Nephron (organoid): ENCODE data around the gene SH2D7.

ENCODE experiments used
- H3K27ac Mint-ChIP-seq, 3 experiments: 2 replicates each; pipeline ENCODE4 v1.8.0; 2020; ENCODE audit warnings: mixed read lengths in 3 of 3, mild to moderate bottlenecking in 2 of 3, moderate library complexity in 1 of 3
- H3K27me3 Mint-ChIP-seq: 2 replicates; pipeline ENCODE4 v1.8.0; 2021; ENCODE audit warnings: low read depth, mild to moderate bottlenecking, moderate library complexity, mixed read lengths
- H3K36me3 Mint-ChIP-seq: 2 replicates; pipeline ENCODE4 v1.8.0; 2020; ENCODE audit warnings: low read depth, mixed read lengths
- H3K4me1 Mint-ChIP-seq: 2 replicates; pipeline ENCODE4 v1.8.0; 2020; ENCODE audit warnings: mixed read lengths
- H3K4me3 Mint-ChIP-seq, 3 experiments: 2 replicates each; pipeline ENCODE4 v1.8.0; 2020; ENCODE audit warnings: mild to moderate bottlenecking in 3 of 3, mixed read lengths in 3 of 3, moderate library complexity in 2 of 3
- H3K9me3 Mint-ChIP-seq: 2 replicates; pipeline ENCODE4 v1.8.0; 2020; ENCODE audit warnings: mixed read lengths
- TF ChIP-seq, protein P1 (sequence below), 3 experiments: fragments of 200-600 bp; sonication (generic); IDR thresholded peaks; one replicate each; pipeline ENCODE4 v1.5.0; 2021; ENCODE audit warnings: antibody characterized with exemption in 3 of 3; ENCODE audit not compliant: unreplicated experiment in 3 of 3

Gene SH2D7

DNA sequence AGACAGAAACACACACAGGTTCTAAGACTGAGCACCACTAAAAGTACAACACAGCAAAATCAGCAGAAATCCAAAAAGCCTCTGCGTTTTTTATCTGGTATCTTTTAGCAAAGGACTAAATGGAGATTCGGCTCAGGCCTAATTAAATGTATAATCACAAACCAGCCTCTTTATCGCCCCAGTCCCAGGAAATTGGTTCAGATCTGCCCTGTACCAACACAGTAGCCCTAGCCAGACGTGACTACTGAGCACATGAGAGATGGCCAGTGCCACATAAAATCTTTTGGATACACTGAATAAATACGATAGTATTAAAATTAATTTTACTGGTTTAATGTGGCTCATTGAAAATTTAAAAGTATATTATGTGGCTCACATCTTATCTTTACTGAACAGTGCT, 34.6 kb upstream of the SH2D7 start:
- H3K36me3 Mint-ChIP-seq, result no peaks in the 10 kb centered on the region
- H3K4me1 Mint-ChIP-seq, result peaks cover 69% of the 10 kb centered on the region
- H3K27me3 Mint-ChIP-seq, result no peaks in the 10 kb centered on the region
- H3K27ac Mint-ChIP-seq, result peak overlapping the region in 2 of 3 experiments; percentile 55 to 73
- H3K9me3 Mint-ChIP-seq, result no peaks in the 10 kb centered on the region
- TF ChIP-seq, protein P1, sequence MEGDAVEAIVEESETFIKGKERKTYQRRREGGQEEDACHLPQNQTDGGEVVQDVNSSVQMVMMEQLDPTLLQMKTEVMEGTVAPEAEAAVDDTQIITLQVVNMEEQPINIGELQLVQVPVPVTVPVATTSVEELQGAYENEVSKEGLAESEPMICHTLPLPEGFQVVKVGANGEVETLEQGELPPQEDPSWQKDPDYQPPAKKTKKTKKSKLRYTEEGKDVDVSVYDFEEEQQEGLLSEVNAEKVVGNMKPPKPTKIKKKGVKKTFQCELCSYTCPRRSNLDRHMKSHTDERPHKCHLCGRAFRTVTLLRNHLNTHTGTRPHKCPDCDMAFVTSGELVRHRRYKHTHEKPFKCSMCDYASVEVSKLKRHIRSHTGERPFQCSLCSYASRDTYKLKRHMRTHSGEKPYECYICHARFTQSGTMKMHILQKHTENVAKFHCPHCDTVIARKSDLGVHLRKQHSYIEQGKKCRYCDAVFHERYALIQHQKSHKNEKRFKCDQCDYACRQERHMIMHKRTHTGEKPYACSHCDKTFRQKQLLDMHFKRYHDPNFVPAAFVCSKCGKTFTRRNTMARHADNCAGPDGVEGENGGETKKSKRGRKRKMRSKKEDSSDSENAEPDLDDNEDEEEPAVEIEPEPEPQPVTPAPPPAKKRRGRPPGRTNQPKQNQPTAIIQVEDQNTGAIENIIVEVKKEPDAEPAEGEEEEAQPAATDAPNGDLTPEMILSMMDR (IDR thresholded peaks at IDR 0.05; ENCODE audit: unreplicated experiment in 3 of 3), result no peak
- no peak overlapping the region for H3K4me3 Mint-ChIP-seq

DNA sequence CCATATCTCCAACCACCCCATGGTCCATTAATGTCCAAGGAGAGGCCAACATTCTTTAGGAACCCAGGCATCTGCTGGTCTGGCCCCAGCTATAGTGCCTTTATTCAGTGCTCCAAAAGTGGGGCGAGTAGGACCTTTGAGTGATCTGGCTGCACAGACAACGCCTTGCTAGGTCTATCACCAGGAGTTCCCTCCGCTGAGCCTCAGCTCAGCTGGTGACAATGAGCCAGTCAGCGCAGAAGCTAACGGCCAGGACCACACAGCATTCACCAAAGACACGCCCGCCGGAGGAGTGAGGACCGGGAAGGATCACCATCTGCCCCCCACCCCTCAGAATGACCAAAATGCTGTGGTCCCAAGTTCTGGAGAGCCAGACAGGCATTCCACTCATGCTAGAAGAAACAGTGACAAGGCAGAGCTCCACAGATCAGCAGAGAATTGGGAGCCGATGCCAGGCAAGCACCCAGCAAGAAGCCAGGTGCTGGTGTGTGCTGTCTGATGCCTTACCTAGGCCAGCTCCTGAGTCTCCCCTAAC, 33.9 kb upstream of the SH2D7 start:
- Mint-ChIP-seq H3K9me3 (no peaks in the 10 kb centered on the region), H3K4me3 (no peak overlapping the region), H3K36me3 (no peaks in the 10 kb centered on the region), H3K27ac (peak overlapping the region in 2 of 3 experiments; percentile 73 to 77), H3K27me3 (no peaks in the 10 kb centered on the region), H3K4me1 (peaks cover 74% of the 10 kb centered on the region)
- TF ChIP-seq, protein P1 (IDR thresholded peaks at IDR 0.05; ENCODE audit: unreplicated experiment in 3 of 3), result no peak

DNA sequence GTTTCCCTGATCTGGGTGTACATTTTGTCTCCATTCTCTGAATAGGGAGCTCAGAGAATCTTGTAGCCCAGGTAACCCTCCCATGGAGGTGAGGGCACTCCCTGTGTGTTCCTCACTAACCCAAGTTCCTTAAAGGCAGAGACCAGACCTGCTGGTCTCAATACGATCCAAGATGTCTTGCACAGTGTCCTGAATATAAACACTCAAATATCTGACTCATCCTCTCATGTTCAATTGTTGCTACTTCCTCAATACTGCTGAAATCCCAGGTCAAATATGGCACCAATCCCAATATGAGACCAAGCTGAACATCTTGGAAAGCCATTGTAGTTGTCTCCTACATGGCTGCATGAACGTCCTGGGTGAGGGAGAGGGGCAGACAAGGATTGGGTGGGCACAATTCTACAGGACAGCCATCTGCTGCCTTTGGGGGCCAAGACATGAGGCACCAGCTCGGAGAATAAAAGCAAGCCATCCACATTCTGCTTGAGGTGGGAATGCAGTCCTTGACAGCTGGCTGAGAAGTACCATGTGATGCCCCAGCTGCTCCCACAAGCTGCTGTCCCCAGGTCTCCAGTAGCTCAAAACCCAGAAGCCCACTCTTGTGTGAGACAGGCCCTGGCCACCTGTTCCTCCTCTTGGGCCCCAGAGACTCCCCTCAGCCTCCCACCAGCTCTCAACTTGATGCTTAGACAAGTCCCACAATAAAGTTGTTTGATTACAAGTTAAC, 33.1 kb upstream of the SH2D7 start:
- TF ChIP-seq, protein P1 (IDR thresholded peaks at IDR 0.05; ENCODE audit: unreplicated experiment in 3 of 3), result no peak
- H3K4me3 Mint-ChIP-seq, result peak overlapping the region in 1 of 3 experiments; percentile 1
- no peaks in the 10 kb centered on the region for H3K27me3 Mint-ChIP-seq
- H3K9me3 Mint-ChIP-seq, result no peaks in the 10 kb centered on the region
- peak overlapping the region; percentile 46 to 77 (median 73) for H3K27ac Mint-ChIP-seq
- H3K36me3 Mint-ChIP-seq, result no peaks in the 10 kb centered on the region
- H3K4me1 Mint-ChIP-seq, result peaks cover 69% of the 10 kb centered on the region

DNA sequence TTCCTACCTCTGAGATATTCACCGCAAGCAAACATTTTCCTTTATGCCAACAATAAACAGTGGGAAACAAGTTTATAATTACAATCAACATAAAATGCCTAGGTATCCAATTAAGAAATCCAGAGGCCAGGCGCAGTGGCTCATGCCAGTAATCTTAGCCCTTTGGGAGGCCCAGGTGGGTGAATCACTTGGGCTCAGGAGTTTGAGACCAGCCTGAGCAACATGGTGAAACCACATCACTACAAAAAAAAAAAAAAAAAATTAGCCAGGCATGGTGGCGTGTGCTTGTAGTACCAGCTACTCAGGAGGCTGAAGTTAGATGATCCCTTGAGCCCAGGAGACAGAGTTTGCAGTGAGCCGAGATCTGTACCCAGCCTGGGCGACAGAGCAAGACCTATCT, 32.1 kb upstream of the SH2D7 start:
- peaks cover 64% of the 10 kb centered on the region for H3K4me1 Mint-ChIP-seq
- no peak overlapping the region for H3K4me3 Mint-ChIP-seq
- TF ChIP-seq, protein P1 (IDR thresholded peaks at IDR 0.05; ENCODE audit: unreplicated experiment in 3 of 3), result no peak

DNA sequence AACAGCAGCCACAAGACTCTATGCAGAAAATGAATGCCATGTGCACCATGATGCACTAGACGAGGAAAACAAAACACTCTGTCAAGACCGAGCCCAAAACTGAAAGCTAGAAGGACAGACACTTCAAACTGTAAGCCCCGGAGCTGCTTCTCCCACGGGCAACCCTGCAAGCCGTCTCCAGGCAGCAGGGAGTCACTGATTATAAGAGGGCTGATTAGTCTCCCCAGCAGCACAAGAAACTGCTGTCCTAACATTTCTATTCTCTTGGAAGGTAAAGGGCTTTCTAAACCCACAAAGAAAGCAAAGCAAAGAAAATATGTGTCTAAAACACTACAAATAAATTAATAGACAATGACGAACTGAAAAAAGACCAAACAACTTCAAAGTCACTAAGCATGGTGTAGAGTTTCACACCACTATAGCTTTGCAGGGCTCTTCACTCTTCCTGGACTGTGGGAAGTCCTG, 30.4 kb upstream of the SH2D7 start:
- Mint-ChIP-seq H3K27ac (peak overlapping the region in 2 of 3 experiments; percentile 82 to 91), H3K4me1 (peaks cover 46% of the 10 kb centered on the region), H3K36me3 (no peaks in the 10 kb centered on the region), H3K9me3 (no peaks in the 10 kb centered on the region), H3K4me3 (peak overlapping the region; percentile 32 to 66 (median 37)), H3K27me3 (no peaks in the 10 kb centered on the region)
- TF ChIP-seq, protein P1 (IDR thresholded peaks at IDR 0.05; ENCODE audit: unreplicated experiment in 3 of 3), result no peak

More for the DNA sequence above, 32.1 kb upstream of the SH2D7 start:
- H3K27ac Mint-ChIP-seq, result peak overlapping the region in 2 of 3 experiments; percentile 73 to 77
- no peaks in the 10 kb centered on the region for H3K9me3 Mint-ChIP-seq
- no peaks in the 10 kb centered on the region for H3K27me3 Mint-ChIP-seq
- no peaks in the 10 kb centered on the region for H3K36me3 Mint-ChIP-seq
